ENCODE data around the gene OR2F1. TPM values are rescaled to one million over a fixed set of nuclear protein-coding genes. Genes with fewer than 3 reads are reported as not detected.

The OR2F1 gene
- total RNA-seq, 1 donor from 2014 or later = not detected

DNA sequence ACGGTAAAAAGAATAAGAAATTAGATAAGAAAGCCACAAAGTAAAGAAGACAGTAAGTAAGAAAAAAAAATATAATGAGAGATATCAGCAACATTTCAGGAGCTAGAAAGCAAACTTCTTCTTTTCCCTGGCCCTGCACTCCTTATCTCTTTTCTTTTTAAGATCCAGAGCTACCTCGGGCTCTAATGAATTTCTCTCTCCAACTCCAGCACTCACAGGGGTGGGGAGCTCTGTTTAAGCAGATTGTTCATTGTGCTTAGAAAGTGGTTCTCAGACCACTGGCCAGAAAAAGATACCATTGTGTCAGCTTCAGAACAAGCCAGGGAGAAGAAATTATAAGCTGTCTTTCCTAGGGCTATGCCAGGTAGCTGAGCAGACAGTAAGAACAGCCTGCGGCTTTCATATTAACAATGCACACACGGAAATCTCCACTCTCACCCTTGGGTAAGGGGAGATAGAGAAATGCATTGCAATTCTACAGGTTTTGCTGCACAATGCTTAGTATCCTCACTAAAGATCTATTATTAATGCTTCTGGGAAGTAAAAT lies 19.3 kb downstream of the OR2F1 start:
- no peaks in the 10 kb centered on the region for H3K36me3 Mint-ChIP-seq (ENCODE audit: low read depth)
- H3K4me3 Mint-ChIP-seq (ENCODE audit: unreplicated experiment) = no peak overlapping the region
- TF ChIP-seq, protein P1, sequence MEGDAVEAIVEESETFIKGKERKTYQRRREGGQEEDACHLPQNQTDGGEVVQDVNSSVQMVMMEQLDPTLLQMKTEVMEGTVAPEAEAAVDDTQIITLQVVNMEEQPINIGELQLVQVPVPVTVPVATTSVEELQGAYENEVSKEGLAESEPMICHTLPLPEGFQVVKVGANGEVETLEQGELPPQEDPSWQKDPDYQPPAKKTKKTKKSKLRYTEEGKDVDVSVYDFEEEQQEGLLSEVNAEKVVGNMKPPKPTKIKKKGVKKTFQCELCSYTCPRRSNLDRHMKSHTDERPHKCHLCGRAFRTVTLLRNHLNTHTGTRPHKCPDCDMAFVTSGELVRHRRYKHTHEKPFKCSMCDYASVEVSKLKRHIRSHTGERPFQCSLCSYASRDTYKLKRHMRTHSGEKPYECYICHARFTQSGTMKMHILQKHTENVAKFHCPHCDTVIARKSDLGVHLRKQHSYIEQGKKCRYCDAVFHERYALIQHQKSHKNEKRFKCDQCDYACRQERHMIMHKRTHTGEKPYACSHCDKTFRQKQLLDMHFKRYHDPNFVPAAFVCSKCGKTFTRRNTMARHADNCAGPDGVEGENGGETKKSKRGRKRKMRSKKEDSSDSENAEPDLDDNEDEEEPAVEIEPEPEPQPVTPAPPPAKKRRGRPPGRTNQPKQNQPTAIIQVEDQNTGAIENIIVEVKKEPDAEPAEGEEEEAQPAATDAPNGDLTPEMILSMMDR (IDR thresholded peaks at IDR 0.05) = no peak
- H3K27ac Mint-ChIP-seq (ENCODE audit: unreplicated experiment) = no peak overlapping the region
- H3K9me3 Mint-ChIP-seq (ENCODE audit: low read depth) = peaks cover 7% of the 10 kb centered on the region
- H3K27me3 Mint-ChIP-seq (ENCODE audit: low read depth) = no peaks in the 10 kb centered on the region
- H3K4me1 Mint-ChIP-seq (ENCODE audit: low read depth) = peaks cover 8% of the 10 kb centered on the region
- no peak for DNase-seq (ENCODE audit: low spot score)

DNA sequence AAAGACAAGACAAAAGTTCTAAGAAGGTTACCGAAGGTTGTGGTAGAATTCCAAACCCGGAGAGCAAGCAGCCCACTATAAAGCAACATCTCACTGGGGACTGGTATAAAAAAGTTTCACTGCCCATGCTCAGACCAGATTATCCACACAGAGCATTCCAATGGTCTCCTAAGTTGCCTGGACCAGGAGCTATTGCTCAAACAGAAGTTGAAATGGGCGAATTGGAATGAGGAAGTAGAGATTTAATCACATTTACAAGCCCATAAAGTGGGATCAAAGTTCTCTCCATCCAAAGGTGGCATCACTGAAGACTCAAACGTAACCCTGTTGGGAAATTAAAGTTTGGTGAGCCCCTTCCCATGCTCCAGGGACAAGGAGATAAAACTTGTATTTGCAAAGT lies 19.8 kb downstream of the OR2F1 start:
- H3K36me3 Mint-ChIP-seq (ENCODE audit: low read depth) = no peaks in the 10 kb centered on the region
- DNase-seq (ENCODE audit: low spot score) = no peak
- no peak overlapping the region for H3K4me3 Mint-ChIP-seq (ENCODE audit: unreplicated experiment)
- H3K27me3 Mint-ChIP-seq (ENCODE audit: low read depth) = no peaks in the 10 kb centered on the region
- no peak overlapping the region for H3K27ac Mint-ChIP-seq (ENCODE audit: unreplicated experiment)
- TF ChIP-seq, protein P1 (IDR thresholded peaks at IDR 0.05) = no peak
- H3K9me3 Mint-ChIP-seq (ENCODE audit: low read depth) = peaks cover 9% of the 10 kb centered on the region
- peaks cover 13% of the 10 kb centered on the region for H3K4me1 Mint-ChIP-seq (ENCODE audit: low read depth)

DNA sequence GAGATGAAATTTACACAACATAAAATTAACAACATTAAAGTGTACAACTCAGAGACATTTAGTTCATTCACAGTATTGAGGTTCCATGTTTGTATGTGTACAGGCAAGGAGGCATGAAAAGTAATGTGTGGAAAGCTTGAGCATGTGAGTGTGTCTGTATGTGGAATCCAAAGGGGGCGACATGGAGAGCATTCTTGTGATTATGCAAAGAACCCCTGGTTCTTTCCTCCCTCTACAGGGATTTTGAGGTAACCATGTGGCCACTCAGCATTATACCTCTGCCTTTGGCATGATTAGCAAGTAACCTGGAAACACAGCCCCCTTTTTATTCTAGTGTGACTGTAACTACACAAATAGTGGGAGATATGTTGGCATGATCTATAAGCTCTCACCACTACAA lies 21.0 kb downstream of the OR2F1 start:
- DNase-seq (ENCODE audit: low spot score) = no peak
- Mint-ChIP-seq H3K9me3 (ENCODE audit: low read depth) (peaks cover 9% of the 10 kb centered on the region), H3K36me3 (ENCODE audit: low read depth) (no peaks in the 10 kb centered on the region), H3K27me3 (ENCODE audit: low read depth) (no peaks in the 10 kb centered on the region), H3K4me1 (ENCODE audit: low read depth) (peaks cover 24% of the 10 kb centered on the region), H3K4me3 (ENCODE audit: unreplicated experiment) (no peak overlapping the region), H3K27ac (ENCODE audit: unreplicated experiment) (no peak overlapping the region)
- TF ChIP-seq, protein P1 (IDR thresholded peaks at IDR 0.05) = peak; percentile 17

DNA sequence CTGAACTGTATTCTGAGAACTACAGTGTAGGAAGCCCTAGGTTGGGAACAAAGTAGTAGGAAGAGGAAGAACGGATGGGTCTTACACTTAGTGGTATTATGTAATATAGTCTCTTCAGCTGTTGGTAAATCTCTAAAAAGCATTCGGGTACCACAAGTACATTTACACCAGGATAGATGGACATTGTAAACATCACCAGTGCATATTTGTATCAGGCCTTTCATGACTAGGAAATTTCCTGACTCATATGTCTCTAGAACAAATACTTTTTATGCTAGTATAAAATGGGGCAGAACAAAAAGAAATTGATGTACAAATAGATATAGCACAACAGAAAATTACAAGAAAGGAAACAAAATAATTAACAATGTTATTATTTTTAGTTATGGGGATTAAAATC lies 23.9 kb downstream of the OR2F1 start:
- Mint-ChIP-seq H3K9me3 (ENCODE audit: low read depth) (peaks cover 5% of the 10 kb centered on the region), H3K27ac (ENCODE audit: unreplicated experiment) (no peak overlapping the region), H3K27me3 (ENCODE audit: low read depth) (no peaks in the 10 kb centered on the region), H3K4me3 (ENCODE audit: unreplicated experiment) (no peak overlapping the region), H3K36me3 (ENCODE audit: low read depth) (no peaks in the 10 kb centered on the region), H3K4me1 (ENCODE audit: low read depth) (peaks cover 32% of the 10 kb centered on the region)
- TF ChIP-seq, protein P1 (IDR thresholded peaks at IDR 0.05) = no peak
- no peak for DNase-seq (ENCODE audit: low spot score)

DNA sequence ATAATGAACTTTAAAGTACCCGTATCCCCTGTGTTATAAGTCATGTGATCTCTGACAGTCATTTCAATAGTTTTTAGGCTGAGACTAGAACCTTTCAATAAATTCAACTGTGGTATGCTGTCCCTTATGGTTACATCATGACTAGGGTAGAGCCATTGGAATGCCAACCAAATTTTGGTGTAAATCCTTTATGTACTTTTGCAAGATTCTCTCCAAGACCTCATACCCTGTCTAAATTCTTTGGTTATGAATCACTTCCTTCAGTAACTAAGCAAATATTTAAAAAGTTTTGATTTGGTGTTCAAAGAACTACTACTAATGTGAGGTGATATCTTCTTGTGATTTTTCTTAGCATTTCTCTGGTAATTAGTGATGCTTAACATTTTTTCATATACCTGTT lies 24.7 kb downstream of the OR2F1 start:
- DNase-seq (ENCODE audit: low spot score) = no peak
- H3K27ac Mint-ChIP-seq (ENCODE audit: unreplicated experiment) = peak overlapping the region; percentile 34
- TF ChIP-seq, protein P1 (IDR thresholded peaks at IDR 0.05) = no peak

More for the DNA sequence above, 24.7 kb downstream of the OR2F1 start:
- no peak overlapping the region for H3K4me3 Mint-ChIP-seq (ENCODE audit: unreplicated experiment)
- peaks cover 32% of the 10 kb centered on the region for H3K4me1 Mint-ChIP-seq (ENCODE audit: low read depth)
- peaks cover 5% of the 10 kb centered on the region for H3K9me3 Mint-ChIP-seq (ENCODE audit: low read depth)
- no peaks in the 10 kb centered on the region for H3K36me3 Mint-ChIP-seq (ENCODE audit: low read depth)
- H3K27me3 Mint-ChIP-seq (ENCODE audit: low read depth) = no peaks in the 10 kb centered on the region

Measured in chondrocyte (in vitro differentiated cells).